Prostate gland (tissue), 2 donors: ENCODE results near the gene ADAMTS3.

ENCODE experiments used
- POLR2AphosphoS5 ChIP-seq: sonication (generic); formaldehyde crosslinking; IDR thresholded peaks from one replicate; pipeline ENCODE4 v1.6.1; 2017; ENCODE audit warnings: antibody characterized with exemption
- TF ChIP-seq, protein P1 (sequence below), 4 experiments: fragments of 200-600 bp in 2 of 4; fragments of 450-650 bp in 2 of 4; sonication (generic) in 2 of 4; IDR thresholded peaks; 1 replicate in 3 of 4; 2 replicates in 1 of 4; pipeline ENCODE4 v1.5.1; 2016 to 2019; ENCODE audit warnings: antibody characterized with exemption in 4 of 4, mild to moderate bottlenecking in 2 of 4, moderate library complexity in 2 of 4

DNA sequence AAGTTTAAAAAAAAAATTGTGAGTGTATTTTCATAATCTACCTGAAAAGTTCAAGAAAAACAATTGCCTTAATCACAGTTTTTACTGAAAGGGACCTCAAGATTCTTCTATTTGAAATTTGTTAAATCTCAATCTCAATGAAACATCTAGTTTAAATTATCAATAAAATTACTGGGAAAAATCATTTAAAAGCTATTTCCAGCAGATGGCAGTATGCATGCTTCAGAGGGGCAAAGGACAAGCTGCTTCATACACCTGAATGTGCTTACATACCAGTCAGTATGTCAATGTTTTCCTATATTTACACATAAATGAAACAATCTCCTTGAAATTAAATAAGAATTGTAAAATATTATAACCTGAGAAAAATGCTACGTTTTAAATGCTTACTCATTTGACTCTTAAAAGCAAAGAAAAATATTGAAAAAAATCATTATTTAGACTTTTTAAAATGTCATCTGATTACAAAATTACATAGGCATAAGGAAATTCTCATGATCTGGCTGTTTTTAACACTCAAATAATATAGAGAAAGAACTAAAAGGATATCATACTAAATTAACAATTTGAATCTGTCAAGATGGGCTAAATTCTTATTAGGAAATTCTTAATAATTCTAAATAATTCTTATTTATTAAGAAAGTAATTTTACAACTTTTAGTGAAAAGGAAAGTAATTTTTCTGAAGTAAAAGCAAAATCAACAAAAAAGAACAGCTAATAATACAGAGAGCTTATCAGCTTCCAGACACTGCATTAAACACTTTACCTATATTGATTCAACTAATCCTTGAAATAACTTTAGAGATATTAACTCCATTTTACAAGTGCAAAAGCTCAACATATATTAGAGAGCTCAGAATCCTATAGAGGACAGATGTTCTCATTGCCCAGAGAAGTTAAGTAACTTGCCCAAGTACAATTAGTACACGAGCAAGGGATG lies 242.1 kb downstream of the ADAMTS3 start:
- TF ChIP-seq POLR2AphosphoS5: no peak
- TF ChIP-seq, protein P1, sequence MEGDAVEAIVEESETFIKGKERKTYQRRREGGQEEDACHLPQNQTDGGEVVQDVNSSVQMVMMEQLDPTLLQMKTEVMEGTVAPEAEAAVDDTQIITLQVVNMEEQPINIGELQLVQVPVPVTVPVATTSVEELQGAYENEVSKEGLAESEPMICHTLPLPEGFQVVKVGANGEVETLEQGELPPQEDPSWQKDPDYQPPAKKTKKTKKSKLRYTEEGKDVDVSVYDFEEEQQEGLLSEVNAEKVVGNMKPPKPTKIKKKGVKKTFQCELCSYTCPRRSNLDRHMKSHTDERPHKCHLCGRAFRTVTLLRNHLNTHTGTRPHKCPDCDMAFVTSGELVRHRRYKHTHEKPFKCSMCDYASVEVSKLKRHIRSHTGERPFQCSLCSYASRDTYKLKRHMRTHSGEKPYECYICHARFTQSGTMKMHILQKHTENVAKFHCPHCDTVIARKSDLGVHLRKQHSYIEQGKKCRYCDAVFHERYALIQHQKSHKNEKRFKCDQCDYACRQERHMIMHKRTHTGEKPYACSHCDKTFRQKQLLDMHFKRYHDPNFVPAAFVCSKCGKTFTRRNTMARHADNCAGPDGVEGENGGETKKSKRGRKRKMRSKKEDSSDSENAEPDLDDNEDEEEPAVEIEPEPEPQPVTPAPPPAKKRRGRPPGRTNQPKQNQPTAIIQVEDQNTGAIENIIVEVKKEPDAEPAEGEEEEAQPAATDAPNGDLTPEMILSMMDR (IDR thresholded peaks at IDR 0.05): peak in 3 of 4 experiments; percentile 55 to 65 (median 58)
